Stomach (tissue), 4 donors: ENCODE results near the gene ZAR1.

Source experiments
- EP300 ChIP-seq: sonication (generic); formaldehyde crosslinking; IDR thresholded peaks from one replicate; pipeline ENCODE4 v1.6.1; 2017; ENCODE audit warnings: antibody characterized with exemption
- POLR2A ChIP-seq, 4 donors: fragments of 450-650 bp; IDR thresholded peaks; one replicate each; pipeline ENCODE4 v1.6.1; 2016; ENCODE audit warnings: antibody characterized with exemption in 4 of 4, control low read depth in 2 of 4, mild to moderate bottlenecking in 1 of 4, moderate library complexity in 1 of 4
- TF ChIP-seq, protein P1 (sequence below), 7 experiments: fragments of 450-650 bp in 4 of 7; fragments of 200-600 bp in 3 of 7; sonication (generic) in 3 of 7; IDR thresholded peaks; one replicate each; pipeline ENCODE4 v1.5.1; 2016 to 2019; ENCODE audit warnings: antibody characterized with exemption in 7 of 7, control low read depth in 2 of 7, mild to moderate bottlenecking in 1 of 7

DNA sequence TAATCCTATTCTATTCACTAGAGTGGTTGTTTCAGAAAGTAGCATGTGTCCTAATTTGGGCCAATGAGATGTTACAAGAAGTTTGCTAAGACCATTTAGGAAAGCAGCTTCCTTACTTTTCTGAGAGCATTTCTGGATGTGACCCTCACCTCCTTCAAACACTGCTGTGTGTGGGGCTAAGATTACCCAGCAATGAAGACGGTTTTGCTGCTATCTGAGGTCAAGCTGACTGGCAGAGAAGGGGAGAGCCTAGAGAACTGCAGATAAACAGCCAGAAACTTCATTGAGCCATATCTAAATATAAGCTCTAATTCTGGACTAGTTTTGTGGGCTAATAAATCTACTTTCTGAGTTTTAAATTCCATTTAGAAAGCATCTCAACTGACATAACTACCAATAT, 36.4 kb downstream of the ZAR1 start:
- no peak for TF ChIP-seq POLR2A (IDR thresholded peaks at IDR 0.05)
- TF ChIP-seq, protein P1, sequence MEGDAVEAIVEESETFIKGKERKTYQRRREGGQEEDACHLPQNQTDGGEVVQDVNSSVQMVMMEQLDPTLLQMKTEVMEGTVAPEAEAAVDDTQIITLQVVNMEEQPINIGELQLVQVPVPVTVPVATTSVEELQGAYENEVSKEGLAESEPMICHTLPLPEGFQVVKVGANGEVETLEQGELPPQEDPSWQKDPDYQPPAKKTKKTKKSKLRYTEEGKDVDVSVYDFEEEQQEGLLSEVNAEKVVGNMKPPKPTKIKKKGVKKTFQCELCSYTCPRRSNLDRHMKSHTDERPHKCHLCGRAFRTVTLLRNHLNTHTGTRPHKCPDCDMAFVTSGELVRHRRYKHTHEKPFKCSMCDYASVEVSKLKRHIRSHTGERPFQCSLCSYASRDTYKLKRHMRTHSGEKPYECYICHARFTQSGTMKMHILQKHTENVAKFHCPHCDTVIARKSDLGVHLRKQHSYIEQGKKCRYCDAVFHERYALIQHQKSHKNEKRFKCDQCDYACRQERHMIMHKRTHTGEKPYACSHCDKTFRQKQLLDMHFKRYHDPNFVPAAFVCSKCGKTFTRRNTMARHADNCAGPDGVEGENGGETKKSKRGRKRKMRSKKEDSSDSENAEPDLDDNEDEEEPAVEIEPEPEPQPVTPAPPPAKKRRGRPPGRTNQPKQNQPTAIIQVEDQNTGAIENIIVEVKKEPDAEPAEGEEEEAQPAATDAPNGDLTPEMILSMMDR (IDR thresholded peaks at IDR 0.05) = no peak
- no peak for TF ChIP-seq EP300
